NCI-H2107 (cell line): ENCODE data around the gene SH2D5.

Experiments used
- DNase-seq: peaks from one replicate; lab custom pipeline; 2025; lab: John Stamatoyannopoulos, UW

Gene SH2D5

DNA sequence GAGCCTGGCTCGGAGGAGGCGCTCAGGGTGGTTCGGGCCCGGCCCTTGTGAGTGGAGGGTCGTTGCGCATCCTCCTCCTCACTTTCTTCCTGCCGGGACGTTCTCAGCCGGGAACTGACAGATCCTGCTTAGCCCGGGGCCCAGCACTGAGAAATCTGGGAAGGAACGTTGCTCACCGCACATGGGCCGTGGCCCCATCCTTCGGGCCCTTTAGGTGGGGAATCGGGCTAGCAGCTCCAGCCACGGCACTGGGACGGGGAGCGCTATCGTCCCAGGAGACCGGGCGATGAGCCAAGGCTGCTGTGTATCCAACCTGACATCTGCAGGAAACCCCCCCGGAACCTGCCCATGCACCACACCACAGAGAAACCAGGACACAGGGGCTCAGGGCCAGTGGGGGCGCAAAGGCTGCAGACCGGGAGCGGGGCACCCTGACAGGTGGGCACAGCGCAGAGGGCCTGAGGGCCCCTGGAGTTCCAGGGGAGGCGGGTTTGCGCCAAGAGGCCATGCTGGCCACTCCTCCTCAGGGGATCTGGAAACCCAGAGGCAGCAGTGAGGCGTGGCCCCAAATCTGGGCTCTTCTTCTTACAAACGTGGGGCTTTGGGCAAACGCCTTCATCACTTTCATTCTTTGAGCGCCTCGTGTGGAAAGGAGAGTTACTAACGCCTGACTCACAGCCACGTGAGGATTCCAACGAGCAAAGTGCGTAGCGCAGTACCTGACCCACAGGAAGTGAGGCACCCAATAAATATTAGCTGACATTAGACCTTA, at the start of gene SH2D5:
SH2D5 (minus strand) TSS at position 116 of the 772 bp plus-strand sequence. CDS start 4,659 bp downstream, outside the sequence.
- DNase-seq, result peak; percentile 68

DNA sequence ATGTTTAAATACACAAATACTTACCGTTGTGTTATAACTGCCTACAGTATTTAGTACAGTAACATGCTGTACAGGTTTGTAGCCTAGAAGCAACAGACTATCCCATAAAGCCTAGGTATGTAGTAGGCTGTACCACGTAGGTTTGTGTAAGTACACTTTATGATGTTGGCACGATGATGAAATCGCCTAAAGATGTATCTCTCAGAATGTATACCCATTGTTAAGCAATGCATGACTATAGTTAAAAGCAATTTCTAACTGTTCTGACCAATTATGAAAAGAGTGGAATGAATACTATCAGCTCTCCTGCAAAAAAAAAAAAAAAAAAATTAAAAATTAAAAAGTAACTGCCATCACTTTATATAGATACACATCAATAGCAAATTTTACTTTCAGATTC, 43.2 kb upstream of the SH2D5 start:
- no peak for DNase-seq

DNA sequence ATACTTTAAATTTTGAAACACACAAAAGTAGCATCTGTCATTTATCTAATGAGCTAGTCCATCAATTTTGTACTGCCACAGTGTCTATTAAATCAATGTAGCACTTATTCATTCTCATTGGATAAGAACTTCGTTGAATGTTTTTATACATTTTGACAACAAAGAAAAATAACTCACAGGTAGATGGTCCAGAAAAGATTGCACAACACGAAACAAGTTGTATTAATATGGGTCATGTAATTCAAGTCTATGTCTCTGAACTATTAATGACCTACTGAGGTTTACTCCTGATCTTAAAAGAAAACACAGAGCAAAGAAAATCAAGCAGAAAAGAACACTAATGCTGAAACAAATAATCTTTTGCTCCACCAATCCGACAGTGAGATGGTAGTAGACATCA, 39.3 kb upstream of the SH2D5 start:
- DNase-seq, result no peak

DNA sequence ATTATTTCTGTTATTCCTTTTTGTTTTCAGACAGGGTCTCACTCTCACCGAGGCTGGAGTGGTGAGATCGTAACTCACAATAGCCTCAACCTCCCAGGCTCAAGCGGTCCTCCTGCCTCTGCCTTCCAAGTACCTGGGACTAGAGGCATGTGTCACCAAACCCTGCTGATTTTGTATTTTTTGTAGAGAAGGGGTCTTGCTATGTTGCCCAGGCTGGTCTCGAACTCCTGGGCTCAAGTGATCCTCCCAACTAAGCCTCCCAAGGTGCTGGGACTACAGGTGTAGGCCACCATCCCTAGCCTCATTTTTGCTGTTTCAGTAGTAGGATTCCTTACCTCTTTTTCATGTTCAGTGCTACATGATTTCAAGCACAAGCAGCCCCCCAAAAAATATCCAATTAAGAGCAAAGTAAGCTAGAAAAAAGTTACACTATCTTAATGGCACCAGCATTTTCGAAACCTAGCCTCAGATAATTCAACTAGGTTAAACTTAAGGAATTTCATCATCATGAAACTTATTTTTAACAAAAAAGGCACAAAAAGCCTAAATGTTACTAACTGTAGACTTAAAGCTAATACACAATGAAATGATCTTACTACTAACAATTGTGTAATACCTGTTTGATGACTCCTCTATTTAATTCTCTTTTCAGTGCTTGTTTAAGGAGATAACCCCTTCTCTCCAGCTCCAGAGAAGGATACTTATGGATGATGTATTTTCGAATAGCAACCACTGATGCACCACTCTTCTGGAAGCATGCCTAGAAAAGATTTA, 38.0 kb upstream of the SH2D5 start:
- no peak for DNase-seq

DNA sequence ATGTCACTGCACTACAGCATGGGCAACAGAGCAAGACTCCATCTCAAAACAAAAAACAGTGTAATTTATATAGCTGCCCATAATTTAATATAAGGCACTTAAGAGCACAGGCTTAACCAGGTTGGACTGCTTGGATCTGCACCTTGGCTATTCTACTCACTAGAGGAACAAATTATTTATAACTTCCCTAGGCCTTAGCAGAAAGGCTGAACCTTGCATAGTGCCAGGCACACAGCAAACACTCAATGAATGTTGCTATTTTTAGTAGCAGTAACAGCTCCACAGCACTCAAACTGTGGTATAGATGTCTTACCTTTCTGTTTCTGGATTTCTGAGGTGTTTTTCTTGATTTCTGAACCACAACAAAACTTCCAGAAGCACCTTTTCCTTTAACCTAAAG, 34.8 kb upstream of the SH2D5 start:
- no peak for DNase-seq

DNA sequence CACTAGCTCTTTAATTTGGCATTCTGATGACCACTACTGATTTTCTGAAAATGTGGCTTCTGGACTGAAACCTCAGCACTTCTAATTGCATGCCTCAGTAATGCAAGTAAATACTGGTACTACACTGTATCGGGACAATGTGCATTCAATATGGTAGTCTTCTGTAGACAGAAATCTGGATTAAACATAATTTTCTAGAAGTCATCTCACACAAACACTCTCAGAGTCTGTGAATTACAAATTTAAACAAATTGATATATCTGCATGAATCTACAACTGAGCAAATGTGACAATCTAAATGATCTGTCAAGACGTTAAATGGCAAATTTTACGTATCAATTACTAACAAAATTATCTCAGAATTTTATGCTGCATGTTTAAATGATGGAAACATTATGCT, 30.9 kb upstream of the SH2D5 start:
- DNase-seq, result no peak

DNA sequence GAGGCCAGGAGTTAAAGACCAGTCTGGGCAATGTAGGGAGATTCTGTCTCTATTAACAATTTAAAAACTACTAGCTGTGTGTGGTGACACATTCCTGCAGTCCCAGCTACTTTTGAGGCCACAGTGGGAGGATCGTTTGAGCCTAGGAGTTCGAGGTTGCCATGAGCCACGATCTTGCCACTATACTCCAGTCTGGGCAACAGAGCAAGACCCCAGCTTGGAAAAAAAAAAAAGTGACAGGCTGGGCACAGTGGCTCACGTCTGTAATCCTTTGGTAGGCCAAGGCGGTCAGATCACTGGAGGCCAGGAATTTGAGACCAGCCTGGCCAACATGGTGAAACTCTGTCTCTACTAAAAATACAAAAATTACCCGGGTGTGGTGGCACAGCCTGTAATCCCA, 27.8 kb upstream of the SH2D5 start:
- DNase-seq, result no peak

DNA sequence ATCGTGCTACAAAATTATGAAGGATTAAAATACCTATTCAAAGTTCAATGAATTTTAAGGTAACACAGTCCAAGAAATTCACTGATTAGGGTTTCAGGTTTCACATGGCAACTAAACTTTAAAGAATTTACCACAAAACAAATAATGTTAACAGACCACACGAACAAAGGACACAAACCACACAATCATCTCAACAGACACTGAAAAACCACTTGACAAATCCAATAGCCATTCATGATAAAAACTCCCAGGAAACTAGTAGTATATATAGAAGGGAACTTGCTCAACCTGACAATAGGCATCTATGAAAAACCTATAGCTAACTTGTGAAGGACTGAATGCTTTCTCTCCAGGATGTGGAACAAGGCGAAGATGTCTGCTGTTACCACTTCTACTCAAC, 21.1 kb upstream of the SH2D5 start:
- DNase-seq, result no peak

DNA sequence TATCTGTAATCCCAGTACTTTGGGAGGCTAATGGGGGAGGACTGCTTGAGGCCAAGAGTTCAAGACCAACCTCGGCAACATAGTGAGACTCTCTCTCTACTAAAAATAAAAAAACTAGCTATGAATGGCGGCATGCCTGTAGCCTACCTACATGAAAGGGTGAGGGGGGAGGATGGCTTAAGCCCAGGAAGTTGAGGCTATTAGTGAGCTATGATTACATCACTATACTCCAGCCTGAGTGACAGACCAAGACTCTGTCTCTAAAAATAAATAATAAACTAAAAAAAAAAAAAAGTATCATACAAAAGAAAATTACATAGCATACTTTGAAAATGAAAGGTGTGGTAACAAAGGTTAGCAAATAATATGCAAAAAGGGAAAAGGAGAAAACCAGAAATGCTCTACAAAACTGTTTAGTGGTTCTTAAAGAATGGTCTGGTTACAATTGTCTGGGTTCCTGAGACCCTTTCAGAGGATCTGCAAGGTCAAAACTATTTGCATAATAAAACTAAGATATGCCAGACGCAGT, 19.0 kb upstream of the SH2D5 start:
- DNase-seq, result no peak

DNA sequence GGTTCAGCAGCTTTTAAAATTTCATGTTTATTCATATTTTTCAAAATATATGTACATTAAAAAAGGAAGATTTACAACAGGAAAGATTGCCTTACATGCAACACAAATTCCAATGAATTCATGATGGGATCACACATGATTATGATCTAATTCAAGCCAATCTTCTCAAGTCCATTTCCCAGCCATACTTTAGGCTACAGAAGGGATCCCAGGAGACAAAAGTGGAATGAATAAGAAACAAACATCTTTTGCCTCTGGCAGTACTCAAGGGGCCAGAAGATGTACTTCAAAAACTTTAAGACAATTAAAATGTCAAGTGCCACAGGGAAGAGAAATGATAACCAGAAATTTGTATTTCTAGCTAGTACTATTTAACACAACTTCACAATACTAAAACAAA, 10.2 kb upstream of the SH2D5 start:
- DNase-seq, result no peak

DNA sequence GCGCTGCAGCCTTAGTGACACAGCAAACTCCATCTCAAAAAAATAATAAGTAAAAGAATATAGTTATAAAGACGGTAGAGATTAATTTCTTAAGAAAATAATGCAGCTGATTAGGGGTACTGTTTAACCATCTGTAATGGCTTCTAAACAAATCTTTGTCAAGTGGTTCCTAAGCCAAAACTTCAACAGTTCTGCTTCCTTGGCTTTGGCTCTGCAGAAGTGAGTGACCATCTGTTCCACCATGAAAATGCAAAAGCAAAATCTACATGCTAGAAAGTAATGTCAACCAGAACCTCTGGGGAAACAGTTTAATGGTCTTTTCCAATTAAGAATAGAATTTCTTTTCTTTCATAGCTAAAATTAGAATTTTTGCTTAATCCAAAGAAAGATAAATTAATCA, 8.3 kb upstream of the SH2D5 start:
- no peak for DNase-seq

DNA sequence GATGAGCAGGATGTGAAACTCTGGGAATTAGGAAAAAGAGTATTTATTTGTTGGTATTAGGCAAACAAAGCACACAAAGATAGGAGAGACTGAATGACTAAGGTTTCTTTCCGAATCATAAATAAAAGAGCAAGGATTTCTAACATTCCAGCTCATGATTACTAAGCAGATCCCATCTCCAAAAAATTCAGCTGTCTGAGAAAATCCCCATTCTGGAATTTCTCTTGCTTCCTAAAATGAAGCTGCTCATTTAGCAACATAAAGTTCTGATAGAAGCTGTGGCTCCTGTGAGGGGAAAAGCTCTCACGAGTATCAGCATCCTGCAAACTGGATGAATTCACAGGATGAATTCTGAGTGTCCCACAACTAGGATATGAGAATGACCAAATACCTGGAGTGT, 6.7 kb upstream of the SH2D5 start:
- DNase-seq, result no peak

DNA sequence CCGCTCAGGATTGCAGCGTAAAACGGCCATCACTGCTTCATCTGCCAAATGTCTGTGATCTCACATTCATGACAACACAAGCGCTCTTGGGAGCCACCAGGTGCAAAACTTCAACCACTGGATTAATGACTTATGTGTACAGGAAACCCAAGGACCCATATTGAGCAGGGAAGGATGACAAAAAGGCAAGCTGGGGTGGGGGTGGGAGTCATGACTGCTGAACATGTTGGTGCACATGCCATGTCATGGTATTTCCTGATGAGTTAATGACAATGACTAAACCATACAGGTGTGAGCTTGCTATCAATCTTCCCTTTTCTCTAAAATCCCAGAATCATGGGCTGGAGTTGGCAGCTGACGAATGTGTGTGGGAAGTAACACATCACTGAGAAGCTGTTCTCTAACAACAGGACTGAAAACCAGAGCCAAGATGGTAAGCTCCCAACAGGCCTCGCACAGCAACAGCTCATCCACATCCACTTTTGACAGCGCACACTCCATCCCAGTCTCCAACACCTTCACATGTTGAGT, 3.1 kb upstream of the SH2D5 start:
- DNase-seq, result no peak

DNA sequence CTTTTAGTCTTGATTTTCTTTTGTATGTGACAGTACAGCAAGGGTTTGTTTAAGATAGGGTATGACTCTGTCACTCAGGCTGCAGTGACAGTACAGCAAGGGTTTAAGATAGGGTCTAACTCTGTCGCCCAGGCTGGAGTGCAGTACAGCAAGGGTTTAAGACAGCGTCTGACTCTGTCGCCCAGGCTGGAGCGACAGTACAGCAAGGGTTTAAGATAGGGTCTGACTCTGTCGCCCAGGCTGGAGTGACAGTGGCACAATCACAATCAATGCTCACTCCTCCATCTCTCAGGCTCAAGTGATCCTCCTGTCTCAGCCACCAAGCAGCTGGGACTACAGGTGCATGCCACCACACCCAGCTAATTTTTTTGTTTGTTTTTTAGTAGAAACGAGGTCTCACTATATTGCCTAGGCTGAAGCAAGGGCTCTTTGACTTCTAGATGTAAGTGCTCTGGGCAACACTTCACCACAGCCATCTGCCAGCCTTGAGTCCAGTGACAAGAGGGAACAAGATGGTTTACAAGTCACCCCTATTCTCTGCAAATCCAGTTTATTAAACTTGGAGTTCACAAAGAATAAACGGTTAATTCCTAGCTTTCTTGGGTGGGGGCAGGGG, 965 bp upstream of the SH2D5 start:
- no peak for DNase-seq

DNA sequence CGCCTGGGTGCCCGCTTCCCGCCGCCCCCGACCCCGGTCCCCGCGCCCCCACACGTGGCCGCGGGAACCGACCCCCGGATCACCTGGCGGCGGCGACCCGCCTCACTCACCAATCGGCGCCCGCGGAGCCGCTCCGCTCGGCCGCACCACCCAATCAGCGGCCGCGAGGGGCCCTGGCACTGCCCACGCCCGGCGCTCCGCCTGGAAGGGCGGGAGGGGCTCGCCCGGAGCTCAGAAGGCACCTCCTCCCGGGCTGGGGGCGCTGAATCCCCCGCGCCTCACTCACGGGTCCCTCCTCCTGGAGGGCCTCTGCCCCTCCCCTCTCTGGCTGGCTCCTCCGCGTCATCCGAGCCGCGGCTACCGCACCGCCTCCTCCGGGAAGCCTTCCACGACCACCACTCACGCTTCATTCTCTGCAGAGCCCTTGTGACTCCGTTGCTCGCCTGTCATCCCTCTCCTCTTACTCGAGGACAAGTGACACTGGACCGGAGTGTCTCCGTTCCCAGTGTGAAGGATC, 374 bp downstream of the SH2D5 start:
- no peak for DNase-seq

DNA sequence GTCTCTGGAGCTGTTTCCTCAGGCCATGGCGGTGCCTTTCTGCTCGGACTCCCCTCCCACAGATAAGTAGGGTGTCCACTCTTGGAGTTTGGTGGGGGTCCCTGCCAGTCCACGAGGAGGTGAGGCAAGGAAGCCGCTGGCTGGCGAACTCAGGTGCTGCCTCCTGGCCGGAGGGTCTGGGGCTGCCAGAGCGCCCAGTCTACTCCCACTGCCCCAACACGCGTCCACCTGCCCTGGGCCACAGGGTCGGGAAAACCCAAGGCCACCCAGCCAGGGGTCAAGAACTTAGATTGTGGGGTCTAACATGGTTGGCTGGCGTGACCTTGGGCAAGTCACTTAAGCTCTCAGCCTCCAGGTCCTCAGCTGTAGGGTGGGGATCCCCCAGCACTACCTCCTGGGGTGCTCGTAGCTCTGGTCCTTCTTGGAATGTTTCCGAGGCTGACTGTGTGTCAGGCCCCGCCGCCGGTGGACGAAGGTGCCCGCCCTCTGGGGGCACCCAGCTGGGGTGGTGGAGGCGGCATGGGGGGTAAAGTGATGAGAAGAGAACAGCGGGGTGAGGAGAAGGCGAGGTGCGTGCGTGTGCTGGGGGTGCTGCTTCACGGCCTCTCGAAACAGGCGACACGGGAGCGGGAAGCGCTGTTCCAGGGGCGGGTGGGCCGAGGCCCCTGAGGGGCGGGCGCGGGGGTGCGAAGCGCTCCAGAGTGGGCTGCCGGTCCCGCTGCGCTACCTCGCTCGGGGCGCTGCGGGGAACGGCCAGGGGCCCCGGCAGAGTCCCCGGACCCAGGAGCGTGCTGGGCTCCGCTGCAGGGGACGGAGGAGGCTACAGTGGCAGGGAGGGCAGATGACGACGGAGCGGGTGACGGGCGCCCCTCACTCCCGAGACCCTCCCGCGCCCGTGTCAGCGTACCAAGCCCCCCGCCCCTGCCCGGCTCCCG, 1.2 kb downstream of the SH2D5 start:
- no peak for DNase-seq

DNA sequence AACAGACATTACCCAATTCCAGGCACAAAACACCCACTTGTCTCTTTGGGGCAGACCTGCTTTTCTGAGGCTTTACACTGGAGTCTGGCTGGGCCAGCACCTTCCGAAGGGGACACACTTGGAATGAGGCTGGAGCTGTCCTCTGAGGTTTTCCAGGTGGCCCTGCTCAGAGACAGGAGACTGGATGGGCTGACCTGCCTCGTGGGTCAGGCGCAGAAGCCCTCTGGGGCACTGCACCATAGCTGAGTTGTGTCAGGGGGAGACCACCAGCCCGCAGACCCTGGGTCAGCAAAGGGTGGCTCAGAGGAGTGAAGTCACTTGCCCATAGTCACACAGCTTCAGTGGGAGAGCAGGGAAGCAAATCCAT, 1.8 kb downstream of the SH2D5 start:
- DNase-seq, result no peak

DNA sequence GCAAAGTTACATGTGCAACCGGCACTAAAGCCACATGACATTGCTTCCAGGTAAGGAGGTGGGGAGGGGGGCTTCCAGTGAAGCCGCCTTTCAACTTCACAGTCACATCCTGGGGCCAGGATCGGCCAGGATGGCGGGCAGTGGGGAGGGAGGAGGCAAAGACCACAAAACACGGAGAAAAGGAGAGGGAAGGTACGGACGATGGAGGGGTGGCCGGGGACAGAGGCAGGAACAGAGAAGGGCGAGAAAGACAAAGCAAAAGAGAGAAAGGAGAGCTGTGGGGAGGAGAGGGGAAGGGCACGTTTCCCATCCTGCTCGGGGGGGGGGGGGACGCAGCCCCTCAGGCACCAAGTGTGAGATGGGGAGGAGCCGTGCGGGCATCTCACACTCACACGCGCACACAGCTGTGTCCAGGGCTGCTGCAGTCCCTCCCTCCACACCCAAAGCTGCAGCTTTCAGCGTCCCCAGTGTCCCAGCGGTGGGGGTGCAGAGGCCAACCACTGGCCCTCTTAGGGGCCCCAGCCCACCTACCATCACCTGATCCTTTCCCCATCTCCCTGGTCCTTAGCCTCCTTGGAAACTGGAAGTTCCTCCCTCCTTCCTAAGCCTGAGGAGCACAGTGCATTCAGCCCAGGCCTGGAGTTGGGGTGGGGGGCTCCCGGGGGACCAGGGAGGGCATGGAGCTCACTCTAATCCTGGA, 2.4 kb downstream of the SH2D5 start:
- DNase-seq, result no peak

DNA sequence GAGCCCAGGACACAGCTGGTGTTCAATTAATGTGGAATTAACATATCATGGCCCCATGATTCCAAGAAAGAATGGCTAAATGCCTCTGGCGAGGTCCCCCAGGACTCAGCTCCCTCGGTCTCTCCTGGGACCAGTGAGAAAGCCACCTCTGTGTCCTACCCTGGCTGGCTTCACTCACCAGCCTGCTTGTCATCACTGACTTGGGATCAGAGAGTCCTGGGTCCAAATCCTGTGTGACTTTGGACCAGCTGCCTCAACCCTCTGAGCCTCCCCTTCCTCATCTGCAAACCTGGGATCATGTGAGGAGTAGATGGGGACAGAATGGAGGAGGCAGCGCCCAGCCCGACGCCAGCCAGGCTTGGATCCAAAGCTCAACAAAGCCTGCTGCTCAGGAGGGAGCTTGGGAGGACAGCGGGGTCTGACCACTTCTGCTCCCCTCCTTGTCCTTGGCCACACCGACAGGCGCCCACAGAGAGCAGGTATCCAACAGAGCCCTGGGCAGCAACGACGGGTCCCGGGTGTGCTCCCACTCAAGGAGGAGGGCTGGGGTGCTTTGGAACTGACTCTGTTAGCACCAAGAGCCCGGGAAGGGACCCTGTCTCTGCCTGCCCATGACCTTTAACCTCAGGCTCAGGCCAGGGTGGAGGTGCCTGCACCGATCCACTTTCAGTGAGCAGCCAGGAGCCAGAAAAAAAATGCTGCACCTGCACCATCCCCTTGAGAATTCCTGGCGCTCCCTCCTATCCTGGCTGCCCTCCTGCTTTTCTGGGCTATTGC, 3.2 kb downstream of the SH2D5 start:
- no peak for DNase-seq
